HG02970 (cell line): ENCODE data around the gene TJAP1.
A peak's percentile ranks its signal among the peaks of the same experiment; 100 is the strongest.

Experiments used
- ATAC-seq: cut with Tn5 transposase; IDR thresholded peaks from one replicate; pipeline ENCODE4 v1.9.1; 2021; ENCODE audit warnings: mild to moderate bottlenecking, moderate library complexity, moderate number of reproducible peaks; ENCODE audit not compliant: unreplicated experiment, low FRiP score

The TJAP1 gene, protein sequence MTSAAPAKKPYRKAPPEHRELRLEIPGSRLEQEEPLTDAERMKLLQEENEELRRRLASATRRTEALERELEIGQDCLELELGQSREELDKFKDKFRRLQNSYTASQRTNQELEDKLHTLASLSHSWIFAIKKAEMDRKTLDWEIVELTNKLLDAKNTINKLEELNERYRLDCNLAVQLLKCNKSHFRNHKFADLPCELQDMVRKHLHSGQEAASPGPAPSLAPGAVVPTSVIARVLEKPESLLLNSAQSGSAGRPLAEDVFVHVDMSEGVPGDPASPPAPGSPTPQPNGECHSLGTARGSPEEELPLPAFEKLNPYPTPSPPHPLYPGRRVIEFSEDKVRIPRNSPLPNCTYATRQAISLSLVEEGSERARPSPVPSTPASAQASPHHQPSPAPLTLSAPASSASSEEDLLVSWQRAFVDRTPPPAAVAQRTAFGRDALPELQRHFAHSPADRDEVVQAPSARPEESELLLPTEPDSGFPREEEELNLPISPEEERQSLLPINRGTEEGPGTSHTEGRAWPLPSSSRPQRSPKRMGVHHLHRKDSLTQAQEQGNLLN

DNA sequence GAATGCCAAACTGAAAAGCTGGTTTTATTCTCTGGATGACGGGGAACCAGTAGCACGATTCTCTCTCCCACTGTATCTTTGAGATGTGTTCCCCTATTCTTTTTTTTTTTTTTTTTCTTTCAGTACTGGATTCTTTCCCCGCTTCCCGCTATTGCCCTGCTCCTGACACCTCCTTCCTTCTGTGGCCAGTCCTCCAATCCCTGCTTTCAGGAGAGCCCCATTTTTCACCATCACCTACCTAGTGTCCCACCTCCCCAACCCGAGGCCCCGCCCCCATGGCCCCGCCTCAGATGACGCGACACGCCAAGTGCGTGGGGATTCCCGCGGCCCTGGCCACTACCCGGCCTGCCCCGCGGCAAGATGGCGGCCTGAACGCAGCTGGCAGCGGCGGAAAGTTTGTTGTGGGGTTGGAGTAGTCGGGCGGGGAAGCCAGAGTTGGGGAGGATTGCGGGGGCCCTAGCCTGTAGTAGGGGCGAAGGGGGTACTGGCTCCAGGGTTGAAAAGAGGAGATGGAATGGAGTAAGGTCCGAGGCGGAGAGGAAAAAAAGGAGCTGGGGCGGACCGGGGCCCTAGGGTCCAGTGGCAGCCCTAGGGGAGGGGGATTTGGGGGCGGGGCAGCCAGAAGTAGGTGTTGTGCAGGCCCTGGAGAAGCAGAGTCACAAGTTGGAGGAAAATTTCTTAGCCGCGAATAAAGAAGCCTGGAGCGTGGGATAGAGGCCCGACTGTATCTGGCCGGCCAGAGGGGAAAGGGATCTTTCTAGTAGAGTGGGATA lies at the start of gene TJAP1:
Gene TJAP1 (plus strand): TSS at position 336 of the 773 bp plus-strand sequence. CDS start 21,432 bp downstream, outside the sequence.
- ATAC-seq, result peak; percentile 94

DNA sequence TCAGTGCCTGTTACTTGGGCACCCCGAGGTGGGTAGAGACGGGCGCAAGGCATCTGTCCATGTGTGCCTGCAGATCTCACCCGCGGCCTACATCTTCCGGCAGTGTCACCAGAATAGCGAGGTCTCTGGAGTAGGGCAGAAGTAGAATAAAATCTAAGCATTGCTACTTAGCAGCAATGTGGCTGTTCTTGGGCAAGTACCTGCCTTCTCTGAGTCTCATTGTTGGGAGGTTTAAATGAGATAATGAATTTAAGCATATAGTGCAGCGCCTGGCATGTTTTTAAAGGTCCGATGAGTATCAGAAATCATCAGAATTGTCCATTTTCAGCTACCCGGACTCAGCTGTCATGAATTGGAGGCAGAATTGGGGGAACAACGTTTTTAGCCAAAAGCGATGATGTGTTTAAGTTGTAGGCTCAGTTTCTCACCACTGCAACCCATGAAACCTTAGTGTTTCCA lies 49.2 kb upstream of the TJAP1 start:
- no peak for ATAC-seq

DNA sequence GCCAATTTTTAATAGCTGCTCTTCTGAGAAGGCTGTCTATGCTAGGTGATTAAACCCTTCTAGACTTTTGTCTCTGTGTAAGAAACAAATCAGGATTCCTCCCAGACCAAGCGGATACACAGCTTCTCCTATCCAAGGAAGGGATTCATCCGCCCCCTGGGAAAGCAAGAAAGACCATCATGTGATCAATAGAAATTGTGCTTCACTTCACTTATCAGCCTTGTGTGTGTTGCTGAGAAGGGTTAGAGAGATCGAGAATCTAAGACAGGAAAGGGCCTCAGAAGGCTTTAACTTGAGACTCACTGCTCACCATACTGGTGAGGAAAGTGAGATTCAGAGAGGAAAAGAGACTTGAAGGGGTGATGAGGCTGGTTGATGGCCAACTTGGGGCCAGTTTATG lies 48.5 kb upstream of the TJAP1 start:
- no peak for ATAC-seq

DNA sequence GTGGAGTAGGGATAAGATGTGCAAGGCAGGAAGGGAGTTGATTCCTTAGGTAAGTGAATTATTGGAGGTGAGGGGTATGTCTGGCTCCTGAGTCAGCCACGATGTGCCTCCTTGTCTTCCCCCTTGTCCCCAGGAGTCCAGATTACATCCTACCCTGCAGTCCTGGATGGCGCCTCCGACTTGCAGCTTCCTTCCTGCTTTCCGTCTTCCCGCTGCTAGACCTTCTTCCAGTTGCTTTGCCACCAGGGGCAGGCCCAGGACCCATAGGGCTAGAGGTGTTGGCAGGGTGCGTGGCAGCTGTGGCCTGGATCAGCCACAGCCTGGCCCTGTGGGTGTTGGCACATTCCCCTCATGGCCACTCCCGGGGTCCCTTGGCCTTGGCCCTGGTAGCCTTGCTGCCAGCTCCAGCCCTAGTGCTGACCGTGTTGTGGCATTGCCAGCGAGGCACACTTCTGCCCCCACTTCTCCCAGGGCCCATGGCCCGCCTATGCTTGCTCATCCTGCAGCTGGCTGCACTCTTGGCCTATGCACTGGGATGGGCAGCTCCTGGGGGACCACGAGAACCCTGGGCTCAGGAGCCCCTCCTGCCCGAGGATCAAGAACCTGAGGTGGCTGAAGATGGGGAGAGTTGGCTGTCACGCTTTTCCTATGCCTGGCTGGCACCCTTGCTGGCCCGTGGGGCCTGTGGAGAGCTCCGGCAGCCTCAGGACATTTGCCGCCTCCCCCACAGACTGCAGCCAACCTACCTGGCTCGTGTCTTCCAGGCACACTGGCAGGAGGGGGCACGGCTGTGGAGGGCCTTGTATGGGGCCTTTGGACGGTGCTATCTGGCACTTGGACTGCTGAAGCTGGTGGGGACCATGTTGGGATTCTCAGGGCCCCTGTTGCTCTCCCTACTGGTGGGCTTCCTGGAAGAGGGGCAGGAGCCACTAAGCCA lies 45.1 kb upstream of the TJAP1 start:
- no peak for ATAC-seq

GRCh38 chr6:43433148-43433547 lies 44.2 kb upstream of the TJAP1 start:
- no peak for ATAC-seq

DNA sequence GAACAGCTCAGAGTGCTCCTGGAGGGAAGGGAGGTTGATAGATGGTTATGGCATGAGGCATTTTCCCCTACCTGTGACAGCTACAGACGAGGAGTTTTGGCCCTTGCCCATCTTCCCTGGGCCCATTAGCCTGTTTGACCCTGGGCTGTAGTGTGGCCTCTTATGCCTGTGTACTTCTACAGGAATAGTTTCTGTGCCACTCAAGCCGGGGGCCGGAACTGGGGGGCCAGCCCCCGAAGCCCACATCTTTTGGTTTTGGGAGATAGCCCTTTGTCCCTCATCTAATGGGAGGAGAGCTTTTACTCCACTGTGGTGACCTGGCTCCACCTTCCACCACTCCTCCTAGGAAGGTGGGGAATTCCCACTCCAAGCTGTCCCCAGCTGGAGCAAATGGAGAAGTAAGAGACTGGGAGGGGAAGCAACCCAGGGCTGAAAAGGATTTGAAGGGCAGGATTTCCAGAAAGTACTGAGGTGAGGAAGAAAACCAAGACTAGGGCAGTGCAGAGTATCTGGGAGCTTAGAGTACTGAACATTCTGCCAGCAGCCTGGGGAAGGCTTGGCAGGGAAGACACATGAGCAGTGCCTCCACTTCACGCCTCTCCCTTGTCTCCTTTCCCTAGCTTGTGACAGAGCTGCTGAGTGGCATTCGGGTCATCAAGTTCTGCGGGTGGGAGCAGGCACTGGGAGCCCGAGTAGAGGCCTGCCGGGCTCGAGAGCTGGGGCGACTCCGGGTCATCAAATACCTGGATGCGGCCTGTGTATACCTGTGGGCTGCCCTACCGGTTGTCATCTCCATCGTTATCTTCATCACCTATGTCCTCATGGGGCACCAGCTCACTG lies 43.1 kb upstream of the TJAP1 start:
- no peak for ATAC-seq

GRCh38 chr6:43434943-43435342 lies 42.4 kb upstream of the TJAP1 start:
- ATAC-seq, result no peak

- ATAC-seq, result no peak
These were observed 41.5 kb upstream of the TJAP1 start for GRCh38 chr6:43435682-43436437.

DNA sequence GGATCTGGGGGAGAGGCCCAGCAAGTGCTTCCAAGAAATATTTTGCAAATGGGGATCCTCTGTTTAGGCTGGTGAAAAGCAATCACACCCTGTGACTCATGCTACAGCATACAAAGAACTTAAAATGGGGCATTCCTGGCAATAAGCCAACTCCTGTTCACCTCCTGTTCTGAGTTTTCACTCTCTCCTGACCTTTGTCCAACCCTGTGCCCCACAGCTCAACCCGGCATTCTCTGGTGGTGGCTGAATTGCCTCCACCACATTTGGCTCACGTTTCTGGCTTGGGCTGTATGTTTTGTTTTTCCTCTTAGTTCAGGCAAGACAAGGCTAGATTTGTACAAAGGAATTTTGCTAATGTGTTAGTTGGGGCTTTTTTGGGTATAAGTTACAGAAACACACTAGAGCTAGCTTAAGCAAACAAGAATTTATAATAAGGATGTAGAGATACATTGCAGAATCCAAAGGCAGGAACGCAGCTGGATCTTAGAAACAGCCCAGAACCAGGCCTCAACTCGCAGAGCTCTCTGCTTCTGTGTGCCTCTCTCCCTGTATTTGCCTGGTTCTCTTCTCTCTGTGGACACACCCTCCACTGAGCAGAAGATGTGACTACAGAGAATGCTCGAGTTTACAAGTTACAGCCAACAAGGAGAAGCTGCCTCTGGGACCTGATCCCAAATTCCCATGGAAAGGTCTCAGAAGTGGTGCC lies 40.6 kb upstream of the TJAP1 start:
- no peak for ATAC-seq

GRCh38 chr6:43437700-43438099 lies 39.7 kb upstream of the TJAP1 start:
- ATAC-seq, result no peak

GRCh38 chr6:43442935-43443334 lies 34.4 kb upstream of the TJAP1 start:
- ATAC-seq, result no peak

- ATAC-seq, result no peak
These were observed 33.3 kb upstream of the TJAP1 start for GRCh38 chr6:43444036-43444435.

DNA sequence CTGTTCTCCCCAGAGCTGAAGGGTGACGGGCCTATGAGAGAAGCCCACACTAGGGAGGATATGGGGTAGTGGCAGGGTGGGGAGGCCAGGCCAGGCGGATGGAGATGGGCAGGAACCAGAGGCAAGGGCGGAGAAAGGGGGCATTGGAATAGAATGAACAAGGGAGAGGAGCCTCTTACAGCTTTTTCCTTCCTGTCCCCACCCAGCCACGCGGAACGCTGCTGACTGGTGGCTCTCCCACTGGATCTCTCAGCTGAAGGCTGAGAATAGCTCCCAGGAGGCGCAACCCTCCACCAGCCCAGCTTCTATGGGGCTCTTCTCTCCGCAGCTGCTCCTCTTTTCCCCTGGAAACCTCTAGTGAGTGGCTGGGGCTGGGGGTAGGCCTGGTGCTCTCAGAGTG lies 32.8 kb upstream of the TJAP1 start:
- ATAC-seq, result no peak

GRCh38 chr6:43445576-43445975 lies 31.8 kb upstream of the TJAP1 start:
- no peak for ATAC-seq

- ATAC-seq, result no peak
These were observed 29.8 kb upstream of the TJAP1 start for GRCh38 chr6:43447604-43448003.

GRCh38 chr6:43448916-43449315 lies 28.5 kb upstream of the TJAP1 start:
- no peak for ATAC-seq

DNA sequence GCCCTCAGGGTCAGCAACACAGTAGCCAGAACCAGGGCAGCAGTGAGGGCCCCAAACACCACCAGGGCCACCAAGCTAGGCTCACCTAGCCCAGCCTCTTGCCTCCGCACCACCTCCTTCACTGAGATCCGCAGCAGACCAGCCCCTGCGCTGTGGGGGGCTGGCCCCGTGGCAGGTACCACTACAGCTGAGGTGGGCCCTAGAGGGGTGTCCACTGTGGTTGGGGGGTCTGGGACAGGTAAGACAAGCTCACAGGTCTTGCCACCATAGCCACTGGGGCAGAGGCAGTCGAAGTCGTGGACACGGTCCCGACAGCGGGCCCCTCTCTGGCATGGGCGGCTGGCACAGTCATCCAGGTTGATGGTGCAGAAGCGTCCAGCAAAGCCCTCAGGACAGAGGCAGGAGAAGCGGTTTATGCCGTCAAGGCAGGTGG lies 26.7 kb upstream of the TJAP1 start:
- no peak for ATAC-seq

DNA sequence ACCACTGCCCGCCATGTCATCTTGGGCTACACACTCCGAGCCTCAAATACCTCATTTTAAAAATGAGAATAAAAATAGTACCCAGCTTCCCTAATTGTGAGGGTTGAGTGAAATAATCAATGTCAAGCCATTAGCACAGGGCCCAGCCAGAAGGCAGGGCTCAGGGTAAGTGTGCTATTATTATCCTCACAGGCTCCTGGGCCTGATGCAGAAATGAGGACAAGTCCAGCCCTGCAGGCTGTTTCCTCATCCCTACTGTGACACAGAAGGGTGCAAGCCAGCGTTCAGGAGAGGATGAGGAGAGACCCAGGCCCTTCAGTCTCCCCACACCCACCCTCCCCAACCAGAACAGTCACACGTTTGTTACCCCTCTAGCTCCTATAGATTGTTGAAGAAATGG lies 26.0 kb upstream of the TJAP1 start:
- ATAC-seq, result no peak
